Transverse colon (tissue), 4 donors: Measurements from ENCODE around the gene ESD. TPM values are rescaled to one million over a fixed set of nuclear protein-coding genes. Genes with fewer than 3 reads are reported as not detected.

Source experiments
- DNase-seq: peaks from one replicate; pipeline ENCODE4 v3.0.0-alpha.2; 2019
- H3K27ac ChIP-seq, 4 donors: fragments of 200-600 bp; sonication (generic); 2 replicates each; pipeline ENCODE4 v1.5.1; 2016 to 2018; ENCODE audit warnings: inconsistent platforms in 4 of 4
- H3K27me3 ChIP-seq: fragments of 200-600 bp; sonication (generic); 2 replicates; pipeline ENCODE4 v1.5.1; 2017; ENCODE audit warnings: inconsistent platforms
- H3K36me3 ChIP-seq, 4 donors: fragments of 200-600 bp; sonication (generic); 2 replicates each; pipeline ENCODE4 v1.5.1; 2017 to 2019; ENCODE audit warnings: inconsistent platforms in 4 of 4
- H3K4me1 ChIP-seq, 4 donors: fragments of 200-600 bp; sonication (generic); 2 replicates each; pipeline ENCODE4 v1.5.1; 2017 to 2020; ENCODE audit warnings: inconsistent platforms in 4 of 4
- H3K4me3 ChIP-seq, 4 donors: fragments of 200-600 bp; sonication (generic); 1 replicate in 1 of 4; 2 replicates in 3 of 4; pipeline versions ENCODE4 v1.5.1 to v1.6.1; 2017 to 2019; ENCODE audit warnings: inconsistent platforms in 4 of 4
- H3K9me3 ChIP-seq, 2 donors: fragments of 200-600 bp; sonication (generic); 2 replicates each; pipeline ENCODE4 v1.5.1; 2017 to 2019; ENCODE audit warnings: inconsistent platforms in 2 of 2
- CTCF ChIP-seq, 5 experiments: fragments of 200-600 bp in 3 of 5; fragments of 450-650 bp in 2 of 5; sonication (generic) in 3 of 5; IDR thresholded peaks; 1 replicate in 2 of 5; 2 replicates in 3 of 5; pipeline ENCODE4 v1.5.1; 2016 to 2017; ENCODE audit warnings: antibody characterized with exemption in 5 of 5, inconsistent platforms in 3 of 5, mild to moderate bottlenecking in 2 of 5, moderate library complexity in 1 of 5
- EP300 ChIP-seq: sonication (generic); formaldehyde crosslinking; IDR thresholded peaks from one replicate; pipeline ENCODE4 v1.6.1; 2017; ENCODE audit warnings: antibody characterized with exemption, low read depth
- POLR2A ChIP-seq: fragments of 450-650 bp; IDR thresholded peaks from one replicate; pipeline ENCODE4 v1.6.1; 2016; ENCODE audit warnings: antibody characterized with exemption, mild to moderate bottlenecking, moderate library complexity
- POLR2AphosphoS5 ChIP-seq, 3 donors: sonication (generic); formaldehyde crosslinking; IDR thresholded peaks; one replicate each; pipeline ENCODE4 v1.6.1; 2016; ENCODE audit warnings: antibody characterized with exemption in 3 of 3
- WGBS, 2 donors: methylation state at CpG; one replicate each; pipeline ENCODE4 v1.1.5; 2018; ENCODE audit warnings: low coverage in 1 of 2; 5-methylcytosine and 5-hydroxymethylcytosine counted together
- in situ Hi-C, 4 donors: fragments of 200-750 bp; cut with MboI; loops; one replicate each; pipeline versions ENCODE4 v1.15.0 to v1.15.1; 2017; ENCODE audit warnings: low sequenced_read_pairs in 3 of 4, low pct_ligation_motif_present in 1 of 4, low pct_unique_long_range_greater_than_20kb in 1 of 4
- intact Hi-C: fragments of 100-400 bp; cut with DNase I; formaldehyde crosslinking; loops from one replicate; pipeline ENCODE4 v1.15.1; 2023; ENCODE audit warnings: low total_unique reads
- total RNA-seq, 4 donors: library from RNA; depleted of rRNA; stranded (reverse); fragments of >200 nt; gene quantifications; one replicate each; pipeline ENCODE4 v1.1.0, GENCODE V29; 2016

The ESD gene
- total RNA-seq, result 100 to 1,000 TPM in 1 of 4 donors, 10 to 100 TPM in 3; 15.7 to 102 (median 60.6) TPM

GRCh38 chr13:46796515-46797474 is at the start of gene ESD:
Gene ESD (minus strand): TSS chr13:46797161. CDS start chr13:46791413, 5,748 bp downstream.
- Histone ChIP-seq H3K9me3 (no peaks in the 10 kb centered on the region), H3K36me3 (peaks cover 0 to 5% (median 0%) of the 10 kb centered on the region in 4 donors), H3K4me1 (peaks cover 10 to 53% (median 21%) of the 10 kb centered on the region in 4 donors), H3K4me3 (peak within 1 kb of the TSS; percentile 60 to 96 (median 70)), H3K27ac (peak within 1 kb of the TSS; percentile 92 to 96 (median 93)), H3K27me3 (no peaks in the 10 kb centered on the region)
- intact Hi-C loops (no loop called here), in situ Hi-C loops (no loop called here)
- peak; percentile 95 for DNase-seq
- no peak for TF ChIP-seq CTCF (IDR thresholded peaks at IDR 0.05)
- TF ChIP-seq POLR2A, result peak; percentile 85
- TF ChIP-seq POLR2AphosphoS5 (IDR thresholded peaks at IDR 0.05), result peak; percentile 79 to 80 (median 80)
- TF ChIP-seq EP300, result no peak
- 0% methylated on average over 4 to 70 of the region's 77 CpGs for WGBS, 2 donors

- no peaks in the 10 kb centered on the region for H3K27me3 ChIP-seq
- WGBS, 2 donors, result 57 to 70% methylated on average over 1 to 2 of the region's 2 CpGs
- H3K36me3 ChIP-seq, result no peaks in the 10 kb centered on the region
- H3K27ac ChIP-seq, result no peak overlapping the region
- H3K9me3 ChIP-seq, result no peaks in the 10 kb centered on the region
- DNase-seq, result no peak
- H3K4me1 ChIP-seq, result no peaks in the 10 kb centered on the region
- intact Hi-C loops, result no loop called here
- no peak overlapping the region for H3K4me3 ChIP-seq
- TF ChIP-seq POLR2AphosphoS5 (IDR thresholded peaks at IDR 0.05), result no peak
- no peak for TF ChIP-seq POLR2A
- no peak for TF ChIP-seq CTCF (IDR thresholded peaks at IDR 0.05)
- TF ChIP-seq EP300, result no peak
- in situ Hi-C loops, result loop anchor here in 2 of 4 donors (25.0 kb wide), 1 partner anchor 916 kb away; no protein-coding TSS in a partner anchor
Measured at GRCh38 chr13:46846726-46847125, 49.8 kb upstream of the ESD start.

- 75 to 81% methylated on average over 2 of the region's 2 CpGs for WGBS, 2 donors
- H3K9me3 ChIP-seq, result no peaks in the 10 kb centered on the region
- H3K36me3 ChIP-seq, result no peaks in the 10 kb centered on the region
- no peaks in the 10 kb centered on the region for H3K27me3 ChIP-seq
- H3K4me3 ChIP-seq, result no peak overlapping the region
- H3K27ac ChIP-seq, result no peak overlapping the region
- in situ Hi-C loops, result loop anchor here in 2 of 4 donors (25.0 kb wide), 1 partner anchor 917 kb away; no protein-coding TSS in a partner anchor
- intact Hi-C loops, result no loop called here
- no peak for TF ChIP-seq POLR2A
- TF ChIP-seq EP300, result no peak
- TF ChIP-seq POLR2AphosphoS5 (IDR thresholded peaks at IDR 0.05), result no peak
- TF ChIP-seq CTCF (IDR thresholded peaks at IDR 0.05), result no peak
- H3K4me1 ChIP-seq, result no peaks in the 10 kb centered on the region
- DNase-seq, result no peak
Measured at GRCh38 chr13:46845146-46845545, 48.2 kb upstream of the ESD start.

GRCh38 chr13:46844431-46844830 is 47.5 kb upstream of the ESD start:
- intact Hi-C loops, result no loop called here
- no peaks in the 10 kb centered on the region for H3K36me3 ChIP-seq
- WGBS, 2 donors, result 59 to 65% methylated on average over 3 to 4 of the region's 4 CpGs
- no peaks in the 10 kb centered on the region for H3K4me1 ChIP-seq
- no peaks in the 10 kb centered on the region for H3K27me3 ChIP-seq
- DNase-seq, result no peak
- no peak overlapping the region for H3K4me3 ChIP-seq
- in situ Hi-C loops, result loop anchor here in 2 of 4 donors (25.0 kb wide), 1 partner anchor 918 kb away; no protein-coding TSS in a partner anchor
- no peak overlapping the region for H3K27ac ChIP-seq
- H3K9me3 ChIP-seq, result no peaks in the 10 kb centered on the region
- TF ChIP-seq POLR2A, result no peak
- TF ChIP-seq CTCF (IDR thresholded peaks at IDR 0.05), result no peak
- no peak for TF ChIP-seq POLR2AphosphoS5 (IDR thresholded peaks at IDR 0.05)
- no peak for TF ChIP-seq EP300
